Testis (tissue), 2 donors: Measurements from ENCODE around the gene SNPH.

Experiments
- POLR2A ChIP-seq: fragments of 450-650 bp; IDR thresholded peaks from one replicate; pipeline ENCODE4 v1.6.1; 2017; ENCODE audit warnings: antibody characterized with exemption, mild to moderate bottlenecking, moderate library complexity
- TF ChIP-seq, protein P1 (sequence below), 3 experiments: fragments of 450-650 bp in 2 of 3; fragments of 200-600 bp in 1 of 3; sonication (generic) in 1 of 3; IDR thresholded peaks; one replicate each; pipeline ENCODE4 v1.5.1; 2016 to 2019; ENCODE audit warnings: antibody characterized with exemption in 3 of 3, mild to moderate bottlenecking in 2 of 3, moderate library complexity in 1 of 3

GRCh38 chr20:1345030-1345755 is 79.1 kb downstream of the SNPH start:
- TF ChIP-seq, protein P1, sequence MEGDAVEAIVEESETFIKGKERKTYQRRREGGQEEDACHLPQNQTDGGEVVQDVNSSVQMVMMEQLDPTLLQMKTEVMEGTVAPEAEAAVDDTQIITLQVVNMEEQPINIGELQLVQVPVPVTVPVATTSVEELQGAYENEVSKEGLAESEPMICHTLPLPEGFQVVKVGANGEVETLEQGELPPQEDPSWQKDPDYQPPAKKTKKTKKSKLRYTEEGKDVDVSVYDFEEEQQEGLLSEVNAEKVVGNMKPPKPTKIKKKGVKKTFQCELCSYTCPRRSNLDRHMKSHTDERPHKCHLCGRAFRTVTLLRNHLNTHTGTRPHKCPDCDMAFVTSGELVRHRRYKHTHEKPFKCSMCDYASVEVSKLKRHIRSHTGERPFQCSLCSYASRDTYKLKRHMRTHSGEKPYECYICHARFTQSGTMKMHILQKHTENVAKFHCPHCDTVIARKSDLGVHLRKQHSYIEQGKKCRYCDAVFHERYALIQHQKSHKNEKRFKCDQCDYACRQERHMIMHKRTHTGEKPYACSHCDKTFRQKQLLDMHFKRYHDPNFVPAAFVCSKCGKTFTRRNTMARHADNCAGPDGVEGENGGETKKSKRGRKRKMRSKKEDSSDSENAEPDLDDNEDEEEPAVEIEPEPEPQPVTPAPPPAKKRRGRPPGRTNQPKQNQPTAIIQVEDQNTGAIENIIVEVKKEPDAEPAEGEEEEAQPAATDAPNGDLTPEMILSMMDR (IDR thresholded peaks at IDR 0.05), result no peak
- TF ChIP-seq POLR2A, result no peak
